CD14-positive monocyte (primary cell): ENCODE results near the gene NSD2. TPM values are rescaled to one million over a fixed set of nuclear protein-coding genes. Genes with fewer than 3 reads are reported as not detected.

ENCODE experiments used
- DNase-seq, 3 donors: peaks; one replicate each; pipeline ENCODE4 v3.0.0-alpha.2; 2011 to 2022
- H2AFZ ChIP-seq: 2 replicates; pipeline ENCODE4 v1.6.0; 2012; ENCODE audit warnings: mild to moderate bottlenecking, low read depth, low read length, inconsistent platforms; ENCODE audit not compliant: insufficient read depth, poor library complexity, severe bottlenecking
- H3K27ac ChIP-seq, 2 donors: 1 replicate in 1 of 2; 2 replicates in 1 of 2; pipeline ENCODE4 v1.5.1; 2012 to 2013; ENCODE audit warnings: low read length in 2 of 2, control low read depth in 1 of 2, inconsistent platforms in 1 of 2, low read depth in 1 of 2, mild to moderate bottlenecking in 1 of 2
- H3K27me3 ChIP-seq, 2 donors: one replicate each; pipeline versions ENCODE4 v1.6.0 to v1.6.1; 2011 to 2013; ENCODE audit warnings: low read length in 2 of 2; ENCODE audit not compliant: control insufficient read depth in 2 of 2, insufficient read depth in 2 of 2
- H3K36me3 ChIP-seq, 2 donors: replicated peaks in 1 of 2; 1 replicate in 1 of 2; 2 replicates in 1 of 2; pipeline versions ENCODE4 v1.5.1 to v1.6.1; 2012 to 2013; ENCODE audit warnings: low read length in 2 of 2, control low read depth in 1 of 2, inconsistent platforms in 1 of 2, mild to moderate bottlenecking in 1 of 2; ENCODE audit not compliant: insufficient read depth in 2 of 2, control insufficient read depth in 1 of 2
- H3K4me1 ChIP-seq, 2 donors: 1 replicate in 1 of 2; 2 replicates in 1 of 2; pipeline versions ENCODE4 v1.5.1 to v1.6.1; 2012 to 2013; ENCODE audit warnings: low read length in 2 of 2, control low read depth in 1 of 2, inconsistent platforms in 1 of 2, mild to moderate bottlenecking in 1 of 2, moderate library complexity in 1 of 2; ENCODE audit not compliant: insufficient read depth in 2 of 2, control insufficient read depth in 1 of 2
- H3K4me2 ChIP-seq: replicated peaks from 2 replicates; pipeline ENCODE3; 2012; ENCODE audit warnings: low read length, moderate library complexity, mild to moderate bottlenecking; ENCODE audit not compliant: poor library complexity, severe bottlenecking; ENCODE audit errors: extremely low read depth
- H3K4me3 ChIP-seq, 3 experiments: fragments of 200-600 bp in 1 of 3; sonication (generic) in 1 of 3; replicated peaks in 1 of 3; 1 replicate in 2 of 3; 2 replicates in 1 of 3; pipeline ENCODE4 v1.5.1; 2011 to 2013; ENCODE audit warnings: low read length in 3 of 3, mild to moderate bottlenecking in 3 of 3, control low read depth in 2 of 3, low read depth in 2 of 3, inconsistent platforms in 1 of 3, moderate library complexity in 1 of 3
- H3K79me2 ChIP-seq: 2 replicates; pipeline ENCODE4 v1.6.0; 2012; ENCODE audit warnings: mild to moderate bottlenecking, control low read depth, inconsistent platforms, low read length, moderate library complexity; ENCODE audit not compliant: insufficient read depth
- H3K9ac ChIP-seq: 2 replicates; pipeline ENCODE4 v1.6.0; 2017; ENCODE audit warnings: low read length, mild to moderate bottlenecking; ENCODE audit not compliant: insufficient read depth, poor library complexity, severe bottlenecking
- H3K9me3 ChIP-seq, 2 donors: replicated peaks in 1 of 2; 1 replicate in 1 of 2; 2 replicates in 1 of 2; pipeline versions ENCODE4 v1.5.1 to v1.6.1; 2012 to 2013; ENCODE audit warnings: low read length in 2 of 2, control low read depth in 1 of 2; ENCODE audit not compliant: control insufficient read depth in 1 of 2, insufficient read depth in 1 of 2
- H4K20me1 ChIP-seq: 2 replicates; pipeline ENCODE4 v1.6.0; 2012; ENCODE audit warnings: mild to moderate bottlenecking, low read length, control low read depth, moderate library complexity; ENCODE audit not compliant: insufficient read depth
- H3K27ac Mint-ChIP-seq, 7 donors: one replicate each; pipeline ENCODE4 v1.8.0; 2020; ENCODE audit warnings: mild to moderate bottlenecking in 7 of 7, mixed read lengths in 7 of 7, moderate library complexity in 6 of 7, inconsistent platforms in 2 of 7
- H3K27me3 Mint-ChIP-seq, 3 donors: one replicate each; pipeline ENCODE4 v1.8.0; 2021 to 2022; ENCODE audit warnings: low read depth in 3 of 3, mild to moderate bottlenecking in 3 of 3, mixed read lengths in 3 of 3, moderate library complexity in 3 of 3, inconsistent platforms in 1 of 3
- H3K36me3 Mint-ChIP-seq, 2 donors: one replicate each; pipeline ENCODE4 v1.8.0; 2020; ENCODE audit warnings: mixed read lengths in 2 of 2, inconsistent platforms in 1 of 2, mild to moderate bottlenecking in 1 of 2
- H3K4me1 Mint-ChIP-seq: one replicate; pipeline ENCODE4 v1.8.0; 2020; ENCODE audit warnings: mild to moderate bottlenecking, mixed read lengths
- H3K4me3 Mint-ChIP-seq, 2 donors: one replicate each; pipeline ENCODE4 v1.8.0; 2020; ENCODE audit warnings: mild to moderate bottlenecking in 2 of 2, mixed read lengths in 2 of 2, moderate library complexity in 1 of 2
- H3K9me3 Mint-ChIP-seq, 7 donors: one replicate each; pipeline ENCODE4 v1.8.0; 2020 to 2022; ENCODE audit warnings: mixed read lengths in 7 of 7, mild to moderate bottlenecking in 6 of 7, moderate library complexity in 6 of 7, inconsistent platforms in 2 of 7
- CTCF ChIP-seq: fragments of 200-600 bp; IDR thresholded peaks from one replicate; pipeline ENCODE4 v1.8.0; 2022; ENCODE audit warnings: antibody characterized with exemption, mild to moderate bottlenecking
- WGBS: methylation state at CpG from one replicate; pipeline ENCODE4 v1.1.5; 2013; ENCODE audit warnings: missing lambda C conversion rate; ENCODE audit not compliant: insufficient coverage; 5-methylcytosine and 5-hydroxymethylcytosine counted together
- intact Hi-C, 2 donors: fragments of 100-400 bp; cut with micrococcal nuclease; formaldehyde crosslinking; loops; one replicate each; pipeline versions ENCODE4 v1.15.0 to v1.15.1; 2023
- polyA plus RNA-seq, 3 donors: library from polyadenylated mRNA; depleted of rRNA in 1 of 3; unstranded in 2 of 3; stranded (reverse) in 1 of 3; fragments of 300-500 nt in 2 of 3; fragments of >200 nt in 1 of 3; fragmentation: Illumina TruSeq in 2 of 3; gene quantifications; 1 replicate in 2 of 3; 2 replicates in 1 of 3; pipeline ENCODE4 v1.2.3, GENCODE V29; 2012 to 2021

Gene NSD2
- polyA plus RNA-seq, 3 donors = 1.9 to 8.7 (median 2.3) TPM

GRCh38 chr4:1940566-1940965, 69.4 kb downstream of the NSD2 start:
- H3K9me3 ChIP-seq = no peaks in the 10 kb centered on the region
- H3K36me3 ChIP-seq = peaks cover 46 to 89% of the 10 kb centered on the region in 2 donors
- H3K4me2 ChIP-seq = no peak overlapping the region
- Mint-ChIP-seq H3K36me3 (peaks cover 62 to 77% of the 10 kb centered on the region in 2 donors), H3K4me3 (no peak overlapping the region), H3K27me3 (no peaks in the 10 kb centered on the region), H3K9me3 (no peaks in the 10 kb centered on the region), H3K27ac (peak overlapping the region in 3 of 7 donors; percentile 14 to 35 (median 32)), H3K4me1 (peaks cover 3% of the 10 kb centered on the region)
- no peaks in the 10 kb centered on the region for H3K27me3 ChIP-seq
- no peak overlapping the region for H2AFZ ChIP-seq
- H3K4me1 ChIP-seq = no peaks in the 10 kb centered on the region
- intact Hi-C loops = no loop called here
- WGBS = 100% methylated on average over 6 of the region's 7 CpGs
- H4K20me1 ChIP-seq = no peaks in the 10 kb centered on the region
- no peaks in the 10 kb centered on the region for H3K79me2 ChIP-seq
- no peak overlapping the region for H3K4me3 ChIP-seq
- no peak overlapping the region for H3K27ac ChIP-seq
- no peak for TF ChIP-seq CTCF
- no peak overlapping the region for H3K9ac ChIP-seq
- no peak for DNase-seq

- no peak for DNase-seq
- Mint-ChIP-seq H3K4me1 (no peaks in the 10 kb centered on the region), H3K27me3 (peaks cover 0 to under 1% (median 0%) of the 10 kb centered on the region in 3 donors), H3K36me3 (peaks cover 62 to 80% of the 10 kb centered on the region in 2 donors), H3K9me3 (no peaks in the 10 kb centered on the region), H3K4me3 (no peak overlapping the region), H3K27ac (peak overlapping the region in 3 of 7 donors; percentile 6 to 59 (median 37))
- no peaks in the 10 kb centered on the region for H3K79me2 ChIP-seq
- 100% methylated on average over 3 of the region's 7 CpGs for WGBS
- H3K9me3 ChIP-seq = no peaks in the 10 kb centered on the region
- no peak overlapping the region for H2AFZ ChIP-seq
- no peak for TF ChIP-seq CTCF
- no peaks in the 10 kb centered on the region for H4K20me1 ChIP-seq
- no peak overlapping the region for H3K4me2 ChIP-seq
- no peak overlapping the region for H3K27ac ChIP-seq
- no peak overlapping the region for H3K4me3 ChIP-seq
- no peaks in the 10 kb centered on the region for H3K4me1 ChIP-seq
- H3K36me3 ChIP-seq = peaks cover 49 to 93% of the 10 kb centered on the region in 2 donors
- no peak overlapping the region for H3K9ac ChIP-seq
- intact Hi-C loops = no loop called here
- H3K27me3 ChIP-seq = no peaks in the 10 kb centered on the region
These were observed 72.7 kb downstream of the NSD2 start for GRCh38 chr4:1943928-1944327.
